HPDE6-E6E7 (cell line): Measurements from ENCODE around the gene PTPRT.

Experiments used
- DNase-seq: peaks from one replicate; pipeline ENCODE4 v3.0.0; 2011; ENCODE audit warnings: missing footprints; ENCODE audit errors: extremely low spot score

The PTPRT gene

DNA sequence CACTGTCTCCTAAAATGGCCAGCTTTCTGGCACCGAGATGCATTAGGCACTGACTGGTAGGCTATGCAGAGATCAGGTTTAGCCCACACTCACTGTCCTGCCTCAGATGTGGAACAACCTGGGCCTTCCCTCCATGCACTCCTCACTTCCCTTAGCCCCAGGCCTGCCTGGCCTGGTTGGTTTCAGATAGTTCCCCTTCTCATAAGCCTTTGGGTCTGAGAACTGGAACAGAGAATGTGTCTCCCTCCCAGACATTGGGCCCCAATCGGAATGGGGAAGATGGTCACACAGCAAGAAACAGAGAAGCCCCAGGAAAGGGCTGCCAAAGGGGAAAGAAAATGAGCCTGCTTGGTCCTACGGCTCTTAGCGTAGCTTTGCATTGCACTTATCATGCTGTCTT is 809.4 kb downstream of the PTPRT start:
- no peak for DNase-seq

DNA sequence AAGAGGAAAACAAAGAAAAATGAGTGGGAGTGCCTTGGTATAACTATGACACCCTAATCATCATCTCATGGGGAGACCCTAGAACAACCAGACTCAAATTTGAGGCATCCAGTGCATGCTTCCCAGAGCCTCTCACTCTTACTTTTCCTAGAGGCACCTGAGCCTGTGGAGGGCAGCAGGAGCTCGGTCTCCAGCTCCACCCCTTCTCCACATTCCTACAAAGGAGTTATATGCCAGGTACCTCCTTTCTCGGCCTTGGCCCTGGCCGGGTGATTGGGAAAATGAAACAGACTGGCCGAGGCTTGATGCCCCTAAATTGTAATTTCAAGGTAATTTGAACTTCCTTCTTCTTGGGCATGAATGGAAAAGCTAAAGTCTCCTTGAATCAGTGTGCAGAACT is 810.3 kb downstream of the PTPRT start:
- no peak for DNase-seq

- no peak for DNase-seq
These were observed 810.9 kb downstream of the PTPRT start for GRCh38 chr20:42378826-42379225.

- no peak for DNase-seq
These were observed 813.6 kb downstream of the PTPRT start for GRCh38 chr20:42376131-42376530.

DNA sequence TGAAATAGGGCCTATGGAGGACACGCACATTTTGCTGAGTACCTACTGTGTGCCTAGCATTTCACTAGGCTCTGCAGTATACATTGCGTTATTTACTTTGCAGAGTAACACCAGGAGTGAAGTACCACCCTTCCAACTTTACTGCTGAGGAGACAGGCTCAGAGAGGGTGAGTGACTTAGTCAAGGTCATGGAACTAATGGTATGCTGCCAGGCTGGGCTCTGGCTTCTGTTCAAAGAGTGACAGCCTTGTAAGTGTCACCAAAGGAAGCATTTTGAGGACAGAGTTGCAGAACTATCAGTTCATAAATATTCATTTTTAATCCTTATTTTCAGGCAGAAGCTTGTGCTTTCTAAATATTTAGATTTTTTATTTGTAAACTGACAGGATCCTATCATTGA is 816.7 kb downstream of the PTPRT start:
- DNase-seq: no peak

- DNase-seq: no peak
These were observed 819.6 kb downstream of the PTPRT start for GRCh38 chr20:42370075-42370474.

GRCh38 chr20:42368910-42369309 is 820.8 kb downstream of the PTPRT start:
- no peak for DNase-seq

- no peak for DNase-seq
These were observed 823.1 kb downstream of the PTPRT start for GRCh38 chr20:42366626-42367025.

DNA sequence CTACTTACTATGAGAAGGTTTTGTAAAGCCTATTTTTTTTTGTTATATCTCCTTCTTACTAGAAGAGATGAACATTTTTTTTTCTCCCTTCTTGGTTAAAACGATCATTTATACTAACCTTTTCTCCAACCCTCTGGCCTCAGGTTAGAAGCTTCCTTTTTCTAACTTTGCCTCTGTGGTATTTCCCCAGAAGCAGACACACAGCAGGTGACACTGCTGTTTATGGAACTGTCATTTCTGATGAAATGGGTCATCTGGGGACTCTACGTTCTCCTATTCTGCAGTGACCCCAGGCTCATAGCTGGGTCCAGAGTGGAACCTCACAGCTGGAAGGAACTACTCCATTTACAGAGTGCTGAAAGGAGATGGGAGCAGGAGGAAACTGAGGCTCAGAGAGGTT is 825.3 kb downstream of the PTPRT start:
- no peak for DNase-seq

DNA sequence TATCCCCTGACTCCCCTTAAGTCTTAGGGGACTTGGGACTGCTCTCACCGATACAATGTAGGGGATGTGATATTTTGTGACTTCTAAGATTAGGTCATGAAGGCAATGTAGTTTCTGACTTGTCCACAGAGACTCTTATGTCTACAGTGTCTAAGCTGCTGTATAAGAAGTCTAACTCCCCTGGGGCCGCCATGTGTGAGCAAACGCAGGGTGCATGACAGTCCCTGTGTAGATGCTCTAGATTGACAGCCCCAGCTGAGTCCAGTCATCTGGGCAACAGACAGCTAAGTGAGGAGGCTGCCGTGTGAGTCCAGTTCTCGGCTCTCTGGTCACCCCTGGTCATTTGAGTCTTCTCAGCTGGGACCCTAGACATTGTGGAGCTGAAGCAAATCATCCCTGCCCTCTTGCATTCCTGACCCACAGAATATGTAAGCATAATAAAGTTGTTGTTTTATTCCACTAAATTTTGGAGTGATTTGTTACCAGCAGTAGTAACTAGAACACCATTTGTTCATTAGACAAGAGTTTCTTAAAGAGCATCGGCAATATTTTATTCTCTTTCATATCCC is 828.2 kb downstream of the PTPRT start:
- no peak for DNase-seq

- DNase-seq: no peak
These were observed 829.1 kb downstream of the PTPRT start for GRCh38 chr20:42360621-42361020.

GRCh38 chr20:42359617-42360016 is 830.1 kb downstream of the PTPRT start:
- no peak for DNase-seq

DNA sequence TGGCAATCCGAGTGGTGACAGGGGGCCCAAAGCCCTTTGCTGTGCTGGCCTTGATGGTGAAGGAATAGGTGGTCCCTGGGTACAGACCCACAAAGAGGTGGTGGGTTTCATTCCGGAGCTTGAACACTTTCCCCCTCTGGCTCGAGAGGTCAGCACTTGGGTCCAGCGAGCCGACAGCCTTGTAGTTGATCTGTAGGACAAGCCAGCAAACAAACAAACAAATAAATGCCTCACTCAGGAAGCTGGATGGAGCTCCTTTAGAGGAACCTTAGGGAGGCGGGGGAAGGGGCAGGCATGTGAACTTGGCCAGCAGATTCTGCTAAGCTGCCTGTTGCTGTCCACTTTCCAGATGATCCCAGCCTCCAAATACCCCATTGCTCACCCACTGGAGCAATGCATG is 837.6 kb downstream of the PTPRT start:
- DNase-seq: no peak

DNA sequence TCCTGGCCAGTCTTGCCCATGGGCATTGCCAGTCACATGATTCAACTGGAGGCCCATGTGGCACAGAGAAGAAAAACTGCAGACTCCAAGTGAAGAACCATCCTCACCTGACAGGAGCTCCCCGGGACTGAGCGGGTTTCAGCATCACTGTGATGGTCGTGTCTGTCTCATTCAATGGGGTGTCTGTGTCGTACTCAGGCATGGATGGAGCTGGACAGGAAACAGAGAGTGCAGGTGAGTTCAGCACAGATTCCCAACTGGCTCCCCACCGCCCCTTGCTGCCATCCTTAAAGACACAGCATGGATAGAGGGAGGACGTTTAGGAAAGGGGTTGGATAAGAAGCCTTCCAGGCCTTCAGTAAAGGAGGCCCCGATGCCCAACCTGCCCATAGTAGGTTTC is 839.2 kb downstream of the PTPRT start:
- no peak for DNase-seq

DNA sequence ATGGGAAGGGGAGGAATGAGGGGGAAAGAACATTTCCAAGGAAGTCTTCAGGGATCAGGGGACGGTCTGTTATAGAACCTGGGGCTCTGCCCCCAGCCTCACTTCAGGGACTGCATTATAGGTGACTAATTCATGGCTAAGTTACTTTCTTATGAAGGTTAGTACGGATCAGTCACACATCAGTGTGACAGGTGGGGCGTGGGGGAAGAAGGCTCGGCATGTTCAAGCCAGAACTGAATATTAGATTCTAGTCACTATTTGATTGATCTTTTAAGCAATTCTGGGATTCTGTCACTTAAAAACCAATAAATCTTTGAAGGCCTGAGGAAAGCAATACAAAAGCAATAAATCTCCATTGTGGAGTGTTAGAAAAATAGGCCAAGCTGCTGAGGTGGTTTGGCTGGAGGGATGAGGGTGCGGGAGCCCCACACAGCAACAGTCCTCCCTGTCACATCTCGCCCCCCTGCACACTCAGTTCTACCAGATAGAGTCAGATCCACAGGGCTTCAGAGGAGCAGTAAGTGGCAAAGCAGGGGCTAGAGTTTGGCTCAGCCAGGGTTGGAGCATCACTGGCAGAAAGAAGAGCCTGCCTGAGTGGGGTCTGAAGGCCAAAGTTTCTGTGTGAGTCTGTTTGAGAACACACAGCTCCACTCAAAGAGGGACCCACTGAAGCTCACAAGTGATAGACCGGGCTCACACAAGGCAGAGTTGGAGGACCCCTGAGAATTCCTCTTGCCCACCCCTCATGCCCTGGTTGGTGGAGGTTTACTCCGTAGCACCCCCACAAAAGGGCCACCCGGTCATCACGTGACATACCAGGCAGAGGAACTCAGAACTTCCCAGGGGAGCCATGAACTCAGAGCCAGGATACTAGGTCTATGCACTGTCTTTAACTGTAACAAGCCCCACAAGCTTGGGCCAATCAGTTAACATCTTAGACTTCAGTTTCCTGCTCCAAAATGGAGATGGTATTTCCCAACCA is 843.2 kb downstream of the PTPRT start:
- DNase-seq: no peak

DNA sequence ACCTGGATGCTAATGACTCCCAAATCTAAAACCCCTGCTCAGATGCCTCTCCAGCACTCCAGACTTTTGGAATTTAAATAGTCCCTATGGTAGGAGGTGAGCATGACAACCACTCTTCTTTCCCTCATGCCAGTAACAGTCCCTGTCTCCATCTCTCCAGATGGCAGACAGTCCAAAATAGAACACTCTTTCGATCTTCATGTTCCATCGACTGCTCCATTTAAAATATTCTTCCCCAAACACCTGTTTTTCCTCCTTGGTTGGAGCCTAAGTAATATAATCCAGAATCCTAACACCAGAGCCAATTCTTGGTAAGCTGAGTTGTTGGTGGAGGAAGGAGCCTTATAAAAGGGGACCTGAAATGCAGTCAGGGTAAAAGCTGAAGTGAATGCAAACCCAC is 848.1 kb downstream of the PTPRT start:
- DNase-seq: no peak

DNA sequence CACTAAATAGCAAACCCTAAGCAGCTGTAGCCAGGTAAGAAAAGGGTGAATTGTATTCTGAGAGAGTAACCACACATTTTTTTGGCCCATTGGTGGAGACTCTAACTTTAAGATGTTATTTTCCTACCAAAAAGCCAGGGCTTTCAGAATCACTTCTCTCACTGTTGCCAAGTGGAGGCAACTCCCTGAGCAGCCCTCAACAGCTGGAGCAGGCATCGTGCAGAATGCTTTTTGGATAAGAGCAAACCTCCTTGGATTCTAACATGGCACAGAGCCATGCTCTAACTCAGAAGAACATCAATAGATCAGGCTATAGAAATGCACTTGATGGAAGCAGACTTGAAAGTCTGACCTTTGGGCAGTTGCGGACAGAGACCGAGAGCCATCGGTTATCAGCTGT is 849.3 kb downstream of the PTPRT start:
- no peak for DNase-seq

GRCh38 chr20:42338294-42339201 is 851.2 kb downstream of the PTPRT start:
- DNase-seq: no peak

GRCh38 chr20:42336576-42336975 is 853.1 kb downstream of the PTPRT start:
- no peak for DNase-seq

GRCh38 chr20:42319252-42320013 is 870.3 kb downstream of the PTPRT start:
- no peak for DNase-seq

- no peak for DNase-seq
These were observed 876.0 kb downstream of the PTPRT start for GRCh38 chr20:42313704-42314103.

GRCh38 chr20:42309050-42309449 is 880.7 kb downstream of the PTPRT start:
- DNase-seq: no peak
